Stimulated activated CD8-positive, alpha-beta memory T cell treated with anti-CD3 and anti-CD28 coated beads, Interleukin-2, amount 100 ng/mL, for 48 hours (primary cell): ENCODE results near the gene NCAM2.

Experiments
- DNase-seq, 2 donors: peaks; one replicate each; pipeline ENCODE4 v3.0.0-alpha.2; 2020; ENCODE audit warnings: low read depth in 2 of 2

NCAM2 gene

GRCh38 chr21:20997636-20998455 lies at the start of gene NCAM2:
TSS of gene NCAM2 (plus strand) at chr21:20998409.
- peak; percentile 30 to 37 for DNase-seq

DNA sequence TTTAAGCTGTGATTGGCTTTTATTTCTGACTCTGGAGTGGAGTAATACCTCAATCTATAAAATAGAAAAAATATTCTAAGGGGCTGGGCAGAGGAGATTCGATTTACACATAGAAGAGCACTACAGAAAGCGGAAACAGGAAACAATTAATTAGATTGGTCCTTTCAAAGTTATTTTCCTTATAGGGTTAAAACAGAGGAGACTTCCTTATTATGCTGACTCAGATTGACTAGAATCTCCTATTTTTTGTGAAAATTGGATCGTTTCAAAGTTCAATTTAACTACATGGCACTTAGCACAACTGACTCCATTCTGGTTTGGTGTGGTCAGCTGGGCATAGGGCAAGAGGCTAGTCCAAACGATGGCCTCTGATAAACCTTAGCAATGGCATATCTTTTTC lies 48.3 kb upstream of the NCAM2 start:
- DNase-seq, result no peak

DNA sequence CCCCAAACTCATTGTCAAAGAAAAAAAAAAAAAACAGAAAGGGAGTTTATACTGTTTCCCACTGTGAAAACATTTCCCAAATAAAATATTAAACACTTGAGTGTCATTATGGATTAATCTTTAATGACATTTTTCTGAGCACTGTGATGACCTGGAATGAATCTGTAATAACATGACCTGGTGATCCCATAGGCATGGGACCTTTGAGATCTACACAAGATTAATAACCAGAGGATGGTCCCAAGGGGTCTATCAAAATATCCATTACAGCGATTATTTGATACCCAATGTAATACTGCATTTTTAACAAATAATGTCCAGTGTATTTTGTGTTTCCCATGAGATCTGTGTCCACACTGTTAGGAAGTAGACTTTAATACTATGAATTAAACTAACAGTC lies 32.4 kb upstream of the NCAM2 start:
- DNase-seq, result no peak

- DNase-seq, result no peak
Observed at GRCh38 chr21:20968391-20968790, 29.8 kb upstream of the NCAM2 start.

DNA sequence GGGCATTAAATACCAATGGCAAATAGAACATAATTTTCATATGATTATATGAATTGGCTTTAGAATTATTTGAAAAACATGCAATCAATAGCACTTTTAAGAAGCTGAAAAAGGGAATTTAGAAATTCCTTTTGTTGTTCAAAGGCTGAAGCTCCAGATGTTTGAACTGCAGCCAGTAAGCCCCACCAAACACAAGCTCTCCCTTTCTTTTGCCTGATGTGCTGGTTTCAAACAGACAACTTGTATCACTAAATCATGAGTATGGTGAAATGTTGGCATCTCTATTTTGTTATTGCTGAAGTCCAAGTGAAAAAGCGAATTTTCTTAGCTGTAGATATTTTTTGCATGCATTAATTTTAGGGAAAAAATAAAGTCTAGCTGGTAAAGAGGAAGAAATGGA lies 27.5 kb upstream of the NCAM2 start:
- DNase-seq, result no peak

DNA sequence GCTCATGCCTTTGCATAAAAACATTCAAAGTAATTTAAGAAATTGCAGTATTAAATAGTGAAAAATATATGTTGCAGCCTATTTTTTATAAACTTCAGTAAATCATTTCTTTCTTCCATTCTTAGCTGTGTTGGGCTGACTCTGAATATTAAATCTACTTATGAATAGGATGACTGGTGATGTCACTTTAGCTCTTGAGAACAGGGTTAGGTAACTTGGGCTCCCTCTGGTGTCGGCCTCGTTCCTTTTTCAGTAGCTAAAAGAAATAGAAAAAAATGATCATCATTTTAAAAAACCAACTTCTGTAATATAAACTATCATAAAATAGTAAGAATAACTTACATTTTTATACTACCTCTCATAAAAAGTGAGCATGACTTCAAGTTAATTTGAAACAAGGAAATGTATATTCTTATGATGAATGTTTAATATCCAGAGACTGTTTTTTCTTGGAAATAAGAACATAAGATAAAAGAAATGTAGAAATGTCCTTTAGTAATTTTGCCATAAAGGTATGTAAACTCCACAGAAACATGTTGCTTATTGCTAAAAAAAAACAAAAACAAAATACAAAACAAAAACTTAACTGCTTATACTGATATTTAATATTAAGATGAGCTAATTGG lies 26.8 kb upstream of the NCAM2 start:
- DNase-seq, result peak in 1 of 2 donors; percentile 4

- no peak for DNase-seq
Observed at GRCh38 chr21:20994790-20995189, 3.4 kb upstream of the NCAM2 start.

GRCh38 chr21:20996421-20997310 lies 1.5 kb upstream of the NCAM2 start:
- no peak for DNase-seq

GRCh38 chr21:20997311-20997635 lies 936 bp upstream of the NCAM2 start:
- no peak for DNase-seq

GRCh38 chr21:20998456-20998789 lies 214 bp downstream of the NCAM2 start:
- no peak for DNase-seq

DNA sequence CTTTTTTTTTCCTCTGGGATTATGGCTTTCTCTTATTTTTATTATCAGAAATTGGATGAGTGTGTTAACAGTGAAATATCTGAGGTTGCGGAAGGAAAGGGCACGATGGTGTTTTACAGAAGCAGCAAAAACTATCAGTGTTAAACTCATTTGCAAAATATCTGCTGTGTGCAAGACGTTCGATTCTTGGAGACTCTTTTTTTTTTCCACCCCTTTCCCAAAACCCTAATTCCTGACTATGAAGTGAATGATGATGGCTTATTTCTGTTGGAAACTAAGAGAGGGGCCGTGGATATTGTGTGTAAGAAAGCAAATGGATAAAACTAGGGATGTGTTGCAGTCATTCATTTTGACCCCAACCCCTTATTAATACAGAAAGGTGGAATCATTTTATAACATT lies 677 bp downstream of the NCAM2 start:
- no peak for DNase-seq

GRCh38 chr21:20999659-21000058 lies 1.4 kb downstream of the NCAM2 start:
- no peak for DNase-seq

- DNase-seq, result no peak
Observed at GRCh38 chr21:21000591-21001175, 2.5 kb downstream of the NCAM2 start.

DNA sequence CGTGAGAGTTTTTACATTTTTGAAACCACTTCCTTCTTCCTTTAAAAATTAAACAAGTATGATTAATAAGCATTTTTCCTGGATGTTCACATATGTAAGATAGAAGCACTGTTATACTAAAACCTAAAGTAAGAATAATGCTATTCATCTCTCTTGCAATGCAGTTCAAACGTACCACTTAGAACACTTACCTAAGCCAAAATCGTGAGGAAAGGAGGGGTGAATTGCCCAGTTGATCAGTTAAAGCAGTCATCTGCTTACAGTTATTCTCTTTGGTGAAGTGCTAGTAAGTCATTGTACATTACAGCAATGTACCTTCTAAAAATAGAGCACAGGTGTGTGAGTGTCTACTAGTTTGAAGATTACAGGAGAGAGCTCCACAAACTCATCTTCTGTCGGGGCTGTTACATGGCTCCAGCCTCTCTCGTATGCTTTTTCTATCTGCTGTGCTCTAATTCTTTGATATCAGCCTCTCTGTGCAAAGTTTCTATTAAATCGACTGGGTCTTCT lies 3.4 kb downstream of the NCAM2 start:
- no peak for DNase-seq

DNA sequence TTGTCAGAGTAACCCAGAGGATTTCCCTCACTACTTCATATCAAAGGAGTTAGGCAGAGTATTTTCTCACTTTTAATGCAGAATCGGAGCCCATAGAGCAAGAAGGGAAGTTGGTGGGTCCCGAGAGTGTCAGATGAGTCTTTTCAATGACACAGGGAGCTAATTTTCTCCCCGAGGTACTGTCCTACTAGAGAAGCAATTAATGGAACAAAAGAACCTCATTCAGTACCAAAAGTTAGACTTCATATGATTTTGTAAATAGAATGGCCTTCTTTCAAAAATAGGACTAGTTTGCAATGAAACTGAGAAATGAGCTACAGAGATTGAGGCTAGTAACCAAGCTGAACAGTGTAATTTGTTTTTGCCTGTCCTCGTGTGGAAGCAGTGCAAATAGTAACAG lies 3.9 kb downstream of the NCAM2 start:
- no peak for DNase-seq

DNA sequence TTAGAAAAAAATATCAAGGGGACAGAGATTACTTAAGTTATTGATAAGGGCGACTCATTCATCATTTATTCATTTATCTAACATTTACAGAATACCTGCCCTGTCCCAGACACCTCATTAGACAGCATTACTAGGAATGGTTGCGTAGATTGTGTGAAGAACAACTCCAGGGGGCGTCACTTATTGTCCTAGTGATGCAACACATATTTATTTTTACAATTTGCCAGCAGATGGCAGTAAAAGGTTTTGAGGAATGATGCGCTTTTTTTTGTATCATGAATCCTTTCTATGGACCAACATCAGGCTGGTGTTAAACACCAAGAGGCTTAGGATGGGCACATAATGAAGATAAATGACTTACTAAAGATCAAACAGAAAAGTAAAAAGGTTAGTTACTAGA lies 5.5 kb downstream of the NCAM2 start:
- no peak for DNase-seq

DNA sequence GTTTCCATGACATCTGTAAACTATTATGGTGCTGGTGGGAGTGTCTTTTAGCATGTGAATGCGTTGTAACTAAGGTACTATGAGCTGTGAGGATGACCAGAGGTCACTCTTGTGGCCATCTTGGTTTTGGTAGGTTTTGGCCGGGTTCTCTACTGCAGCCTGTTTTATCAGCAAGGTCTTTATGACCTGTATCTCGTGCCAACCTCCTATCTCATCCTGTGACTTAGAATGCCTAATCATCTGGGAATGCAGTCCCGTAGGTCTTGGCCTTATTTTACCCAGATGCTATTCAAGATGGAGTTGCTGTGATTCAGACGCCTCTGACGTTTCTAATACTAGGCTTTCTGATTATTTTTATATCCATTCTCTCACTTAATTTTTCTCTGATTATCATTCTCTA lies 9.4 kb downstream of the NCAM2 start:
- DNase-seq, result no peak

DNA sequence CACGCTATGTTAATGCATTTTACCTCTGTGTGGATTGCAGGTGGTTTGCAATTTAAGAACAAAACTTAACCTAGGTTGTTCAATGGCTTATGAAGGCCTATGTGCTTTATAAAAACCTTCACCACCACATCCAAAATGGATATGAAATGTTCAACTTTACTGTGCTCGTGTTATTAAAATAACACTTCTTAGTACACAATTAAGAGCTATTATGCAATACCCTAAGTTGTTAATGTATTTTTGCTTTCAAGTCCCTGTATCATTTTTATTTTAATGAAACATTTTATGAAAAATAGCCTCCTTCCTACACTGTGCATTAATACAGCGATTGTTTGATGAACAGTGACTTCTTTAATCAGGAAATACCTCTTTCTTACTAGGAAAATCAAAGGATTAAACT lies 12.0 kb downstream of the NCAM2 start:
- no peak for DNase-seq

DNA sequence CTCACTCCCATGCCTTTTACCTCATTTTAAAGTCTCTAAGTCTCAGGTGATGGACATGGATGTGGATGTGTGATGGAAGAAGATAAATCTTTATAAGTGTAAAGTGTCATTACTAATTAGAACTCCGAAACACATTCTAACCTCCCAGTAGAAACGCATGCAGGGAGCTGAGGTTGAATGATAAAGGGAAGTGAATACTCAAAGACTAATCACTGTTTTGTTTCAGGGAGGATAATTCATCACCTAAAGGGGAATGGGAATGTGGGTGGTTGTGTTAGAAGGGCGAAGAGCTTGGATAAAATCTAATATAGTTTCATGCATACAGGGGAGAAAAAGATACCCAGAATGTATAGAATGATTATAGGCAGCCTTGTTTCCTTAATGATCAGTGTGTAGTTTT lies 12.5 kb downstream of the NCAM2 start:
- no peak for DNase-seq

DNA sequence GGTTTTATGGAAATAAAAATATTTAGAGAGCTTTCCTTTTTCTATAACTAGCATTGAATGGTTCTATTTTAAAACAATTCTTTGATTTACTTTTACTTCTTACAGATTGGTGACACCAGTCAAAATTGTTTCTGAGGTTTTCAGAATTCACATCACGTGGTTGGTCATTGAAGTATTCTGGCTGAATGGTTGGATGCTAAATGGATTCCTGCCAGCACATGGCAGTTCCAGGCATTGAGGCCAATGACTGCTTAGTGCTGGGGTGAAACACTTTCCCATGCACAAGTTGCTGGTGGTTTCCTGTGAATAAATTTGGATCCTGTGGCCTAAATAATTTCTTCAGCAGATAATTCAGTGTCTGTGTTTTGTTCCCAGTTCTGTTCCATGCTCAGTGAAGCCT lies 20.6 kb downstream of the NCAM2 start:
- no peak for DNase-seq

GRCh38 chr21:21019681-21020080 lies 21.5 kb downstream of the NCAM2 start:
- DNase-seq, result no peak

DNA sequence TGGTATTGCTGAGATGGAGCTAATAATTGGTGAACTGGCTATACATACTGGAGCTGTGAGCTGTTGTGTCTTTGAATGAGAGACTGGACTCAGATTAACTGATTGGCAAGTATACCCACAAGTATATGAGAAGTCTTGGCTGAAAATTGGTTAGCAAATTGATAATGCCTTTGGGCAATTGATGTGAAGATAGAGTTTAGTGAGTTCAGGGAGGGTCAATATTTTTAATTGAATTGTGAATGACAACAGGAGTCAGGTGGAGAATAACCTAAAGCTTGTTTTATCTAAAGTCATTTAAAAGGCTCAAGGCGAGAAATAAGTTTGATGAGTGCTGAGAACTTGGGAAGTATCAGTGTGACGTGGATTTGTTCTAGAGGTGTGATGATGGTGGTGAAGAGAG lies 27.5 kb downstream of the NCAM2 start:
- DNase-seq, result no peak
